ENCODE measurements around the gene BRIP1. TPM values are rescaled to one million over a fixed set of nuclear protein-coding genes. Genes with fewer than 3 reads are reported as not detected.
"Not testable (repeated sequence)": the region's sequence is repeated elsewhere in the genome, so short reads cannot be mapped to it uniquely, and the experiment has no call there.

BRIP1 gene
- total and polyA plus RNA-seq, 10 donors, result 0.41 to 3.7 (median 1.5) TPM

- Histone ChIP-seq H3K4me3 (no peak overlapping the region), H3K27ac (no peak overlapping the region), H3K9me3 (peaks cover 0 to 25% (median 19%) of the 10 kb centered on the region in 8 donors), H3K36me3 (no peaks in the 10 kb centered on the region), H3K27me3 (replicated peaks in 1 of 7) (no peaks in the 10 kb centered on the region), H3K4me1 (no peaks in the 10 kb centered on the region)
- DNase-seq, result no peak
- intact Hi-C loops (cut with DNase I; ENCODE audit: low total_unique reads), result no loop called here
- WGBS, 5 donors, result 96 to 100% (median 97%) methylated on average over 2 of the region's 2 CpGs
- TF ChIP-seq POLR2AphosphoS5 (IDR thresholded peaks at IDR 0.05) (no peak), CTCF (IDR thresholded peaks at IDR 0.05 in 8 of 11, conservative IDR thresholded peaks at IDR 0.05 in 3 of 11) (no peak), POLR2A (IDR thresholded peaks at IDR 0.05) (no peak)
Observed at GRCh38 chr17:61722398-61722797, 140.9 kb downstream of the BRIP1 start.

- Histone ChIP-seq H3K4me3 (no peak overlapping the region), H3K27me3 (replicated peaks in 1 of 7) (no peaks in the 10 kb centered on the region), H3K27ac (no peak overlapping the region), H3K4me1 (no peaks in the 10 kb centered on the region), H3K9me3 (peaks cover 0 to 45% (median 36%) of the 10 kb centered on the region in 8 donors), H3K36me3 (no peaks in the 10 kb centered on the region)
- 95 to 99% (median 98%) methylated on average over 4 of the region's 4 CpGs for WGBS, 5 donors
- TF ChIP-seq POLR2AphosphoS5 (IDR thresholded peaks at IDR 0.05), result no peak
- no peak for TF ChIP-seq CTCF (IDR thresholded peaks at IDR 0.05 in 8 of 11, conservative IDR thresholded peaks at IDR 0.05 in 3 of 11)
- no peak for TF ChIP-seq POLR2A (IDR thresholded peaks at IDR 0.05)
- intact Hi-C loops (cut with DNase I; ENCODE audit: low total_unique reads), result no loop called here
- no peak for DNase-seq
Observed at GRCh38 chr17:61720016-61720795, 143.1 kb downstream of the BRIP1 start.

- H3K4me3 ChIP-seq; H3K36me3 ChIP-seq; DNase-seq; H3K27me3 ChIP-seq (replicated peaks in 1 of 7); intact Hi-C loops (cut with DNase I; ENCODE audit: low total_unique reads); H3K4me1 ChIP-seq; H3K27ac ChIP-seq: not testable (repeated sequence)
- WGBS, 5 donors, result 94 to 99% (median 97%) methylated on average over 8 of the region's 8 CpGs
- H3K9me3 ChIP-seq, result peaks cover 0 to 45% (median 36%) of the 10 kb centered on the region in 8 donors
Observed at GRCh38 chr17:61719220-61719619, 144.1 kb downstream of the BRIP1 start.

- DNase-seq, result no peak
- H3K4me3 ChIP-seq, result no peak overlapping the region
- peaks cover 0 to 45% (median 36%) of the 10 kb centered on the region in 8 donors for H3K9me3 ChIP-seq
- intact Hi-C loops (cut with DNase I; ENCODE audit: low total_unique reads), result no loop called here
- no peaks in the 10 kb centered on the region for H3K36me3 ChIP-seq
- no peaks in the 10 kb centered on the region for H3K4me1 ChIP-seq
- TF ChIP-seq POLR2A (IDR thresholded peaks at IDR 0.05), result no peak
- no peak for TF ChIP-seq POLR2AphosphoS5 (IDR thresholded peaks at IDR 0.05)
- TF ChIP-seq CTCF (IDR thresholded peaks at IDR 0.05 in 8 of 11, conservative IDR thresholded peaks at IDR 0.05 in 3 of 11), result no peak
- H3K27ac ChIP-seq, result no peak overlapping the region
- no peaks in the 10 kb centered on the region for H3K27me3 ChIP-seq (replicated peaks in 1 of 7)
Observed at GRCh38 chr17:61718022-61718421, 145.3 kb downstream of the BRIP1 start.
